Keratinocyte (primary cell): ENCODE results near the gene LRRFIP2. TPM values are rescaled to one million over a fixed set of nuclear protein-coding genes. Genes with fewer than 3 reads are reported as not detected.
"Not testable (repeated sequence)": the region's sequence is repeated elsewhere in the genome, so short reads cannot be mapped to it uniquely, and the experiment has no call there.

Experiments used
- DNase-seq: peaks from one replicate; pipeline ENCODE4 v3.0.0-alpha.2; 2011; ENCODE audit warnings: low read depth, missing footprints, low spot score
- FAIRE-seq: peaks from 2 replicates; lab custom pipeline; 2011; peaks lifted over from hg19 to GRCh38; lab: Jason Lieb, UNC
- H2AFZ ChIP-seq: 2 replicates; pipeline ENCODE4 v1.6.0; 2012; ENCODE audit warnings: low read length, control low read depth, inconsistent platforms; ENCODE audit not compliant: control insufficient read depth
- H3K27ac ChIP-seq: 2 replicates; pipeline ENCODE4 v1.5.1; 2011; ENCODE audit warnings: low read length; ENCODE audit not compliant: control insufficient read depth, insufficient read depth
- H3K27me3 ChIP-seq: 3 replicates; pipeline ENCODE4 v1.6.0; 2011; ENCODE audit warnings: low read length; ENCODE audit not compliant: control insufficient read depth, insufficient read depth; ENCODE audit errors: extremely low read depth
- H3K36me3 ChIP-seq, 2 experiments: 2 replicates in 1 of 2; 3 replicates in 1 of 2; pipeline ENCODE4 v1.5.1; 2011; ENCODE audit warnings: low read length in 2 of 2, mild to moderate bottlenecking in 1 of 2; ENCODE audit not compliant: control insufficient read depth in 2 of 2, insufficient read depth in 2 of 2; ENCODE audit errors: extremely low read depth in 1 of 2
- H3K4me1 ChIP-seq: 3 replicates; pipeline ENCODE4 v1.5.1; 2011; ENCODE audit warnings: low read length; ENCODE audit not compliant: control insufficient read depth, insufficient read depth; ENCODE audit errors: extremely low read depth
- H3K4me2 ChIP-seq: 3 replicates; pipeline ENCODE4 v1.6.0; 2011; ENCODE audit warnings: low read depth, low read length; ENCODE audit not compliant: control insufficient read depth, insufficient read depth; ENCODE audit errors: extremely low read depth
- H3K4me3 ChIP-seq, 3 experiments: fragments of 200-600 bp in 1 of 3; sonication (generic) in 1 of 3; 2 replicates in 2 of 3; 3 replicates in 1 of 3; pipeline ENCODE4 v1.5.1; 2011 to 2016; ENCODE audit warnings: low read length in 3 of 3, mild to moderate bottlenecking in 3 of 3, control low read depth in 2 of 3, inconsistent platforms in 1 of 3, low read depth in 1 of 3, mixed read lengths in 1 of 3, mixed run types in 1 of 3, moderate library complexity in 1 of 3; ENCODE audit not compliant: control insufficient read depth in 2 of 3, insufficient read depth in 2 of 3; ENCODE audit errors: extremely low read depth in 1 of 3
- H3K79me2 ChIP-seq: 2 replicates; pipeline ENCODE4 v1.6.0; 2012; ENCODE audit warnings: low read length; ENCODE audit not compliant: control insufficient read depth, insufficient read depth
- H3K9ac ChIP-seq: 3 replicates; pipeline ENCODE4 v1.6.0; 2011; ENCODE audit warnings: low read length; ENCODE audit not compliant: control insufficient read depth, insufficient read depth; ENCODE audit errors: extremely low read depth
- H3K9me1 ChIP-seq: 3 replicates; pipeline ENCODE4 v1.6.0; 2011; ENCODE audit warnings: low read length; ENCODE audit not compliant: control insufficient read depth, insufficient read depth; ENCODE audit errors: extremely low read depth
- H3K9me3 ChIP-seq: 2 replicates; pipeline ENCODE4 v1.5.1; 2012; ENCODE audit warnings: low read depth, low read length; ENCODE audit not compliant: control insufficient read depth
- H4K20me1 ChIP-seq: 3 replicates; pipeline ENCODE4 v1.6.0; 2011; ENCODE audit warnings: low read length; ENCODE audit not compliant: control insufficient read depth, insufficient read depth; ENCODE audit errors: extremely low read depth
- CTCF ChIP-seq, 3 experiments: IDR thresholded peaks in 1 of 3; conservative IDR thresholded peaks in 1 of 3; optimal IDR thresholded peaks in 1 of 3; 2 replicates in 2 of 3; 3 replicates in 1 of 3; pipeline versions ENCODE3 to v1.5.1; 2011; ENCODE audit warnings: low read length in 3 of 3, mild to moderate bottlenecking in 3 of 3, moderate library complexity in 2 of 3, control low read depth in 1 of 3, inconsistent platforms in 1 of 3; ENCODE audit not compliant: insufficient read depth in 2 of 3; ENCODE audit errors: extremely low read depth in 1 of 3
- EZH2 ChIP-seq: IDR thresholded peaks from one replicate; pipeline ENCODE4 v1.6.1; 2012; ENCODE audit warnings: inconsistent platforms, mild to moderate bottlenecking, low read length, moderate library complexity
- dilution Hi-C: fragments of 300-500 bp; cut with MboI; formaldehyde crosslinking; loops from one replicate; pipeline ENCODE4 v1.7.0; 2020; ENCODE audit warnings: low sequenced_read_pairs; ENCODE audit not compliant: extremely low pct_ligation_motif_present
- polyA plus RNA-seq, 5 experiments: library from polyadenylated mRNA; depleted of rRNA in 3 of 5; stranded (reverse) in 3 of 5; stranded (forward) in 1 of 5; unstranded in 1 of 5; fragments of >200 nt; gene quantifications; 1 replicate in 1 of 5; 2 replicates in 3 of 5; 3 replicates in 1 of 5; pipeline versions ENCODE4 v1.2.1 to v1.2.3, GENCODE V29; 2011 to 2012; ENCODE audit warnings: missing spikeins in 2 of 5, low read depth in 1 of 5, low replicate concordance in 1 of 5

LRRFIP2 gene
- polyA plus RNA-seq, 1 donor (not counting 4 experiments of a cell fraction or from before 2014, with no cell fraction given): 70.3 TPM

GRCh38 chr3:37124435-37124834 lies 49.9 kb downstream of the LRRFIP2 start:
- H3K27me3 ChIP-seq: no peaks in the 10 kb centered on the region
- dilution Hi-C loops: no loop called here
- FAIRE-seq: no peak
- H3K4me3 ChIP-seq: no peak overlapping the region
- H2AFZ ChIP-seq: no peak overlapping the region
- DNase-seq: no peak
- no peak for TF ChIP-seq EZH2
- H3K27ac ChIP-seq: no peak overlapping the region
- peaks cover 5% of the 10 kb centered on the region for H3K4me1 ChIP-seq
- H3K9me1 ChIP-seq: peaks cover 2% of the 10 kb centered on the region
- H3K9ac ChIP-seq: no peak overlapping the region
- no peaks in the 10 kb centered on the region for H3K9me3 ChIP-seq
- peaks cover 3 to 8% of the 10 kb centered on the region in 2 experiments for H3K36me3 ChIP-seq
- no peaks in the 10 kb centered on the region for H4K20me1 ChIP-seq
- H3K4me2 ChIP-seq: no peak overlapping the region
- peaks cover 44% of the 10 kb centered on the region for H3K79me2 ChIP-seq

GRCh38 chr3:37123292-37123691 lies 51.1 kb downstream of the LRRFIP2 start:
- Histone ChIP-seq H3K9me3 (no peaks in the 10 kb centered on the region), H2AFZ (no peak overlapping the region), H4K20me1 (no peaks in the 10 kb centered on the region), H3K9ac (no peak overlapping the region), H3K27ac (no peak overlapping the region), H3K4me1 (peaks cover 5% of the 10 kb centered on the region), H3K4me2 (no peak overlapping the region), H3K27me3 (no peaks in the 10 kb centered on the region), H3K36me3 (peaks cover 3 to 8% of the 10 kb centered on the region in 2 experiments), H3K79me2 (peaks cover 35% of the 10 kb centered on the region), H3K9me1 (peaks cover 2% of the 10 kb centered on the region), H3K4me3 (no peak overlapping the region)
- DNase-seq (no peak), FAIRE-seq (no peak)
- no peak for TF ChIP-seq CTCF (optimal IDR thresholded peaks at IDR 0.05 in 1 of 3, IDR thresholded peaks at IDR 0.05 in 1 of 3, conservative IDR thresholded peaks at IDR 0.05 in 1 of 3; ENCODE audit: extremely low read depth in 1 of 3, insufficient read depth in 2 of 3, low read length in 3 of 3)
- no peak for TF ChIP-seq EZH2
- dilution Hi-C loops: no loop called here

- H3K4me3 ChIP-seq, H3K9me3 ChIP-seq, FAIRE-seq, H3K4me2 ChIP-seq, DNase-seq, H2AFZ ChIP-seq, H3K27ac ChIP-seq, H3K27me3 ChIP-seq, H4K20me1 ChIP-seq, dilution Hi-C loops, H3K9me1 ChIP-seq, H3K9ac ChIP-seq, H3K36me3 ChIP-seq, H3K4me1 ChIP-seq: not testable (repeated sequence)
- peaks cover 31% of the 10 kb centered on the region for H3K79me2 ChIP-seq
Measured at GRCh38 chr3:37122069-37122468, 52.3 kb downstream of the LRRFIP2 start.
